Activated CD8-positive, alpha-beta memory T cell treated with anti-CD3 and anti-CD28 coated beads for 24 hours (primary cell): ENCODE data around the gene TNFSF9.
"Not testable (repeated sequence)": the region's sequence is repeated elsewhere in the genome, so short reads cannot be mapped to it uniquely, and the experiment has no call there.

Experiments used
- DNase-seq: peaks from one replicate; pipeline ENCODE4 v3.0.0-alpha.2; 2020

The TNFSF9 gene

GRCh38 chr19:6573350-6573749 lies 42.5 kb downstream of the TNFSF9 start:
- DNase-seq, result no peak

- DNase-seq, result no peak
Observed at GRCh38 chr19:6576869-6577475, 46.1 kb downstream of the TNFSF9 start.

GRCh38 chr19:6577476-6578125 lies 46.8 kb downstream of the TNFSF9 start:
- DNase-seq, result no peak

- DNase-seq, result no peak
Observed at GRCh38 chr19:6579450-6580178, 48.8 kb downstream of the TNFSF9 start.

- no peak for DNase-seq
Observed at GRCh38 chr19:6580313-6580712, 49.5 kb downstream of the TNFSF9 start.

DNA sequence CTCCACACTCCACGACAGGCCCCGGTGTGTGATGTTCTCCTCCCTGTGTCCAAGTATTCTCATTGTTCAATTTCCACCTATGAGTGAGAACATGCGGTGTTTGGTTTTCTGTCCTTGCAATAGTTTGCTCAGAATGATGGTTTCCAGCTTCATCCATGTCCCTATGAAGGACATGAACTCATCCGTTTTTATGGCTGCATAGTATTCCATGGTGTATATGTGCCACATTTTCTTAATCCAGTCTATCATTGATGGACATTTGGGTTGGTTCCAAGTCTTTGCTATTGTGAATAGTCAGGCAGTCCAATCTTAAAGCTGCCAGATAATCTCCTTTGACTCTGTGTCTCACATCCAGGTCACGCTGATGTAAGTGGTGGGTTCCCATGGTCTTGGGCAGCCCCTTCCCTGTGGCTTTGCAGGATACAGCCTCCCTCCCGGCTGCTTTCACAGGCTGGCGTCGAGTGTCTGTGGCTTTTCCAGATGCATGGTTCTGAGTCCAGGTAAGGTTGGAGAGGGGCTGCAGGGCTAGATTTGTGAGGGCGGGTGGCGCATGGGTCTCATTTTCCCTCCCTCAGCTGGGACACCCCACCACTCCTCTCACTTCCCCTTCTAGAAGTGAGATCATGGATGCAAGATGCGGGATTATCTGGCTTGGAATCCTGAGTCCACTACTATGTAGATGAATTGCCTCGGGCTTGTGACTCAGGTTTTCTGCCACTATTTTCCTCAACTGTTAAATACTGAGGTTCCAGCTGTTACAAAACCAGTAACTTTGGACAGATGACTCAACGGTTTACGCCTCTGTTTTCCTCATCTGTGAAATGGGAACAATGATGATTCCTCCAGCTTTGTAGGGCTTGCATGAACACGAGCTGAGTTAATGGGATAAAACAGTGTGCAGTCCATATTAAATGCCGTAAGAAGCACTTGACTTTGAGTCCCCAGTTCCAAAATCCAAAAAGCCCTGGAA lies 52.0 kb downstream of the TNFSF9 start:
- not testable (repeated sequence) for DNase-seq
